Neural cell (in vitro differentiated cells): Measurements from ENCODE around the gene CD4. TPM values are rescaled to one million over a fixed set of nuclear protein-coding genes. Genes with fewer than 3 reads are reported as not detected.

Source experiments
- H2AFZ ChIP-seq: fragments of 200-600, 300-800 bp; sonication (generic), shearing (Covaris generic); 2 replicates; pipeline ENCODE4 v1.6.0; 2014; ENCODE audit warnings: low read depth, mild to moderate bottlenecking, antibody characterized with exemption, low read length, moderate library complexity
- H3F3A ChIP-seq: fragments of 200-600 bp; shearing (Covaris generic); 2 replicates; pipeline ENCODE4 v1.6.1; 2016; ENCODE audit warnings: mild to moderate bottlenecking, moderate library complexity, mixed read lengths, antibody characterized with exemption, low read length; ENCODE audit not compliant: insufficient read depth, poor library complexity, severe bottlenecking
- H3K27ac ChIP-seq: fragments of 200-600, 300-800 bp; sonication (generic), shearing (Covaris generic); 2 replicates; pipeline ENCODE4 v1.5.1; 2014; ENCODE audit warnings: mild to moderate bottlenecking, low read length, moderate library complexity
- H3K27me3 ChIP-seq: fragments of 300-800, 200-600 bp; sonication (generic), shearing (Covaris generic); 2 replicates; pipeline ENCODE4 v1.6.0; 2014; ENCODE audit warnings: mild to moderate bottlenecking, low read depth, low read length, moderate library complexity; ENCODE audit not compliant: insufficient read depth
- H3K36me3 ChIP-seq: fragments of 300-800, 200-600 bp; sonication (generic), shearing (Covaris generic); 2 replicates; pipeline ENCODE4 v1.5.1; 2014; ENCODE audit warnings: mild to moderate bottlenecking, antibody characterized with exemption, low read length, moderate library complexity; ENCODE audit not compliant: insufficient read depth
- H3K4me2 ChIP-seq: fragments of 300-800, 200-600 bp; sonication (generic), shearing (Covaris generic); 2 replicates; pipeline ENCODE4 v1.6.0; 2014; ENCODE audit warnings: mild to moderate bottlenecking, low read length
- H3K4me3 ChIP-seq: fragments of 300-800, 200-600 bp; sonication (generic), shearing (Covaris generic); 2 replicates; pipeline ENCODE4 v1.5.1; 2014; ENCODE audit warnings: mild to moderate bottlenecking, low read length, moderate library complexity
- H3K79me2 ChIP-seq: fragments of 200-600 bp; shearing (Covaris generic); replicated peaks from 2 replicates; pipeline ENCODE4 v1.6.0; 2014; ENCODE audit warnings: mild to moderate bottlenecking, low read length, moderate library complexity; ENCODE audit not compliant: insufficient read depth
- H3K9ac ChIP-seq: fragments of 300-800, 200-600 bp; sonication (generic), shearing (Covaris generic); 2 replicates; pipeline ENCODE4 v1.6.1; 2016; ENCODE audit warnings: mild to moderate bottlenecking, low read length, mixed read lengths
- H3K9me2 ChIP-seq: fragments of 200-600 bp; shearing (Covaris generic); 2 replicates; pipeline ENCODE4 v1.6.1; 2016; ENCODE audit warnings: mild to moderate bottlenecking, low read length, mixed read lengths; ENCODE audit not compliant: insufficient read depth
- H3K9me3 ChIP-seq: fragments of 200-600, 300-800 bp; sonication (generic), shearing (Covaris generic); 2 replicates; pipeline ENCODE4 v1.6.1; 2016; ENCODE audit warnings: mild to moderate bottlenecking, mixed run types, low read length, moderate library complexity, mixed read lengths
- H4K20me1 ChIP-seq: fragments of 200-600 bp; shearing (Covaris generic); 2 replicates; pipeline ENCODE4 v1.6.1; 2016; ENCODE audit warnings: mild to moderate bottlenecking, mixed run types; ENCODE audit not compliant: insufficient read depth
- EP300 ChIP-seq: fragments of 450-650 bp; conservative IDR thresholded peaks from 2 replicates; pipeline ENCODE4 v1.6.1; 2014; ENCODE audit warnings: antibody characterized with exemption, mild to moderate bottlenecking, moderate library complexity; ENCODE audit not compliant: poor library complexity, severe bottlenecking
- EZH2 ChIP-seq: fragments of 200-600, 300-800 bp; shearing (Covaris generic), sonication (generic); IDR thresholded peaks from 2 replicates; pipeline ENCODE4 v1.6.1; 2014; ENCODE audit warnings: antibody characterized with exemption, low read length, borderline replicate concordance, mild to moderate bottlenecking; ENCODE audit not compliant: insufficient read depth, poor library complexity, severe bottlenecking
- MXI1 ChIP-seq: fragments of 450-650 bp; conservative IDR thresholded peaks from 2 replicates; pipeline ENCODE4 v1.6.1; 2014; ENCODE audit warnings: antibody characterized with exemption, mild to moderate bottlenecking; ENCODE audit not compliant: poor library complexity, severe bottlenecking
- POLR2AphosphoS5 ChIP-seq: IDR thresholded peaks from 2 replicates; pipeline ENCODE4 v1.6.1; 2012
- RAD21 ChIP-seq: fragments of 450-650 bp; conservative IDR thresholded peaks from 2 replicates; pipeline ENCODE4 v1.6.1; 2014; ENCODE audit warnings: antibody characterized with exemption, mild to moderate bottlenecking, moderate library complexity
- SMC3 ChIP-seq: fragments of 450-650 bp; conservative IDR thresholded peaks from 2 replicates; pipeline ENCODE4 v1.6.1; 2014; ENCODE audit warnings: antibody characterized with exemption, mild to moderate bottlenecking, moderate library complexity; ENCODE audit not compliant: poor library complexity
- TAF1 ChIP-seq: IDR thresholded peaks from 2 replicates; pipeline ENCODE4 v1.6.1; 2012; ENCODE audit warnings: low read depth
- polyA plus RNA-seq: library from polyadenylated mRNA; depleted of rRNA; stranded (reverse); fragments of >200 nt; gene quantifications from 2 replicates; pipeline ENCODE4 v1.2.3, GENCODE V29; 2014
- TF ChIP-seq, protein P1 (sequence below): IDR thresholded peaks from 2 replicates; pipeline ENCODE4 v1.6.1; 2012; ENCODE audit warnings: borderline replicate concordance
- TF ChIP-seq, protein P2 (sequence below): fragments of 450-650 bp; IDR thresholded peaks from 2 replicates; pipeline ENCODE4 v1.5.1; 2014; ENCODE audit warnings: antibody characterized with exemption, mild to moderate bottlenecking, moderate library complexity; ENCODE audit not compliant: poor library complexity, severe bottlenecking

CD4 gene
- polyA plus RNA-seq, 1 donor from 2014 or later: not detected

DNA sequence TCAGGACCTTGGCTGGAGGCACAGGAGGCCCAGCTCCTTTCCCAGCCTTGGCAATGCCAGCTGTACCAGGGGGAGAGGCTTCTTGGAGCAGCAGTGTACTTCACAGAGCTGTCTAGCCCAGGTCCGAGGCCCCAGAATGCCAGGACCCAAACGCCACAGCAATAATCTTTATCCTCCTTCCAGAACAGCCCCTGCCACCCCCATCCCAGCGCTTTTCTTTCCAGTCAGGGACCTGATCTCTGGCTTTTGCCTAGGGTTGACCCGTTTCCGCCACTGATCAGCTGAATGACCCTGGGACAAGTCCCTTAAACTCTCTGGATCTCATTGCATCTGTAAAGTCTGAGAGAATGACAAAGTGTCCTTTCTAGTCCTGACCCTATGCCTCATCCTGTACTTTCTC lies 11.9 kb upstream of the CD4 start:
- Histone ChIP-seq H3K4me3 (no peak overlapping the region), H3K79me2 (no peaks in the 10 kb centered on the region)

DNA sequence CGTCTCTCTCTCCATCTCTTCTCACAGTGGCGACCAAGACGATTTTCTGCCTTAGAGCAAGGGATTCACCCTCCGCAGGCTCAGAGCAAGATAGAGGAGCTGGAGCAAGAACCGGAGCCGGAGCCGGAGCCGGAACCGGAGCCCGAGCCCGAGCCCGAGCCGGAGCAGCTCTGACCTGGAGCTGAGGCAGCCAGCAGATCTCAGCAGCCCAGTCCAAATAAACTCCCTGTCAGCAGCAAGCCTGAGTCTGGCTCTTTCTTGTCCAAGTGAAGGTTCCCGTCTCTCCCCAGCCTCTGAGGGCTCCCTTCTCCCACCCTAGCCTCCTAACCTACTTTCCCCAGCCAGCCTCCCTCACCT lies 11.1 kb upstream of the CD4 start:
- Histone ChIP-seq H3K79me2 (no peaks in the 10 kb centered on the region), H3K4me2 (peak overlapping the region; percentile 6), H2AFZ (no peak overlapping the region), H3F3A (no peaks in the 10 kb centered on the region), H3K9ac (peak overlapping the region; percentile 62), H4K20me1 (no peaks in the 10 kb centered on the region), H3K27ac (peak overlapping the region; percentile 79), H3K4me3 (peak overlapping the region; percentile 55), H3K9me3 (no peaks in the 10 kb centered on the region), H3K27me3 (no peaks in the 10 kb centered on the region), H3K9me2 (no peaks in the 10 kb centered on the region), H3K36me3 (peaks cover 3% of the 10 kb centered on the region)
- no peak for TF ChIP-seq EP300
- no peak for TF ChIP-seq MXI1

More for the DNA sequence above, 11.9 kb upstream of the CD4 start:
- no peaks in the 10 kb centered on the region for H3K9me3 ChIP-seq
- TF ChIP-seq MXI1 (no peak), TAF1 (no peak), RAD21 (no peak), POLR2AphosphoS5 (no peak)
- TF ChIP-seq, protein P1, sequence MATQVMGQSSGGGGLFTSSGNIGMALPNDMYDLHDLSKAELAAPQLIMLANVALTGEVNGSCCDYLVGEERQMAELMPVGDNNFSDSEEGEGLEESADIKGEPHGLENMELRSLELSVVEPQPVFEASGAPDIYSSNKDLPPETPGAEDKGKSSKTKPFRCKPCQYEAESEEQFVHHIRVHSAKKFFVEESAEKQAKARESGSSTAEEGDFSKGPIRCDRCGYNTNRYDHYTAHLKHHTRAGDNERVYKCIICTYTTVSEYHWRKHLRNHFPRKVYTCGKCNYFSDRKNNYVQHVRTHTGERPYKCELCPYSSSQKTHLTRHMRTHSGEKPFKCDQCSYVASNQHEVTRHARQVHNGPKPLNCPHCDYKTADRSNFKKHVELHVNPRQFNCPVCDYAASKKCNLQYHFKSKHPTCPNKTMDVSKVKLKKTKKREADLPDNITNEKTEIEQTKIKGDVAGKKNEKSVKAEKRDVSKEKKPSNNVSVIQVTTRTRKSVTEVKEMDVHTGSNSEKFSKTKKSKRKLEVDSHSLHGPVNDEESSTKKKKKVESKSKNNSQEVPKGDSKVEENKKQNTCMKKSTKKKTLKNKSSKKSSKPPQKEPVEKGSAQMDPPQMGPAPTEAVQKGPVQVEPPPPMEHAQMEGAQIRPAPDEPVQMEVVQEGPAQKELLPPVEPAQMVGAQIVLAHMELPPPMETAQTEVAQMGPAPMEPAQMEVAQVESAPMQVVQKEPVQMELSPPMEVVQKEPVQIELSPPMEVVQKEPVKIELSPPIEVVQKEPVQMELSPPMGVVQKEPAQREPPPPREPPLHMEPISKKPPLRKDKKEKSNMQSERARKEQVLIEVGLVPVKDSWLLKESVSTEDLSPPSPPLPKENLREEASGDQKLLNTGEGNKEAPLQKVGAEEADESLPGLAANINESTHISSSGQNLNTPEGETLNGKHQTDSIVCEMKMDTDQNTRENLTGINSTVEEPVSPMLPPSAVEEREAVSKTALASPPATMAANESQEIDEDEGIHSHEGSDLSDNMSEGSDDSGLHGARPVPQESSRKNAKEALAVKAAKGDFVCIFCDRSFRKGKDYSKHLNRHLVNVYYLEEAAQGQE: no peak
- no peak overlapping the region for H3K27ac ChIP-seq
- H3K36me3 ChIP-seq: peaks cover 3% of the 10 kb centered on the region
- H3K4me2 ChIP-seq: no peak overlapping the region
- H2AFZ ChIP-seq: no peak overlapping the region
- H3K27me3 ChIP-seq: no peaks in the 10 kb centered on the region
- no peaks in the 10 kb centered on the region for H3F3A ChIP-seq
- no peak overlapping the region for H3K9ac ChIP-seq
- no peaks in the 10 kb centered on the region for H4K20me1 ChIP-seq
- H3K9me2 ChIP-seq: no peaks in the 10 kb centered on the region

- Histone ChIP-seq H3K27ac (peak overlapping the region; percentile 79), H3K79me2 (no peaks in the 10 kb centered on the region), H3K9me2 (no peaks in the 10 kb centered on the region), H4K20me1 (no peaks in the 10 kb centered on the region), H3K9me3 (no peaks in the 10 kb centered on the region), H3K9ac (peak overlapping the region; percentile 62), H3K4me2 (peak overlapping the region; percentile 6), H3F3A (no peaks in the 10 kb centered on the region), H3K27me3 (no peaks in the 10 kb centered on the region), H3K36me3 (peaks cover 3% of the 10 kb centered on the region), H3K4me3 (peak overlapping the region; percentile 55), H2AFZ (no peak overlapping the region)
- peak; percentile 73 for TF ChIP-seq EP300
- TF ChIP-seq, protein P1: peak; percentile 53
- TF ChIP-seq EZH2: no peak
- TF ChIP-seq MXI1: peak; percentile 91
- peak; percentile 98 for TF ChIP-seq SMC3
- peak; percentile 98 for TF ChIP-seq RAD21
- TF ChIP-seq TAF1: peak; percentile 51
- TF ChIP-seq POLR2AphosphoS5: no peak
- TF ChIP-seq, protein P2, sequence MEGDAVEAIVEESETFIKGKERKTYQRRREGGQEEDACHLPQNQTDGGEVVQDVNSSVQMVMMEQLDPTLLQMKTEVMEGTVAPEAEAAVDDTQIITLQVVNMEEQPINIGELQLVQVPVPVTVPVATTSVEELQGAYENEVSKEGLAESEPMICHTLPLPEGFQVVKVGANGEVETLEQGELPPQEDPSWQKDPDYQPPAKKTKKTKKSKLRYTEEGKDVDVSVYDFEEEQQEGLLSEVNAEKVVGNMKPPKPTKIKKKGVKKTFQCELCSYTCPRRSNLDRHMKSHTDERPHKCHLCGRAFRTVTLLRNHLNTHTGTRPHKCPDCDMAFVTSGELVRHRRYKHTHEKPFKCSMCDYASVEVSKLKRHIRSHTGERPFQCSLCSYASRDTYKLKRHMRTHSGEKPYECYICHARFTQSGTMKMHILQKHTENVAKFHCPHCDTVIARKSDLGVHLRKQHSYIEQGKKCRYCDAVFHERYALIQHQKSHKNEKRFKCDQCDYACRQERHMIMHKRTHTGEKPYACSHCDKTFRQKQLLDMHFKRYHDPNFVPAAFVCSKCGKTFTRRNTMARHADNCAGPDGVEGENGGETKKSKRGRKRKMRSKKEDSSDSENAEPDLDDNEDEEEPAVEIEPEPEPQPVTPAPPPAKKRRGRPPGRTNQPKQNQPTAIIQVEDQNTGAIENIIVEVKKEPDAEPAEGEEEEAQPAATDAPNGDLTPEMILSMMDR: peak; percentile 99
Observed at GRCh38 chr12:6778574-6779550, 10.5 kb upstream of the CD4 start.
